Chondrocyte (in vitro differentiated cells): ENCODE results near the gene SRSF2. TPM values are rescaled to one million over a fixed set of nuclear protein-coding genes. Genes with fewer than 3 reads are reported as not detected.
A peak's percentile ranks its signal among the peaks of the same experiment; 100 is the strongest.

Experiments used
- DNase-seq: peaks from one replicate; pipeline ENCODE4 v3.0.0; 2021; ENCODE audit warnings: mixed read lengths, low spot score
- H3K27ac Mint-ChIP-seq: one replicate; pipeline ENCODE4 v1.8.0; 2021; ENCODE audit warnings: mild to moderate bottlenecking, moderate library complexity, mixed read lengths; ENCODE audit not compliant: unreplicated experiment
- H3K27me3 Mint-ChIP-seq: 2 replicates; pipeline ENCODE4 v1.8.0; 2021; ENCODE audit warnings: low read depth, mixed read lengths
- H3K36me3 Mint-ChIP-seq: 2 replicates; pipeline ENCODE4 v1.8.0; 2021; ENCODE audit warnings: low read depth, mixed read lengths
- H3K4me1 Mint-ChIP-seq: 2 replicates; pipeline ENCODE4 v1.8.0; 2021; ENCODE audit warnings: low read depth, mild to moderate bottlenecking, mixed read lengths
- H3K4me3 Mint-ChIP-seq: one replicate; pipeline ENCODE4 v1.8.0; 2021; ENCODE audit warnings: mild to moderate bottlenecking, moderate library complexity, mixed read lengths; ENCODE audit not compliant: unreplicated experiment
- H3K9me3 Mint-ChIP-seq: 2 replicates; pipeline ENCODE4 v1.8.0; 2021; ENCODE audit warnings: low read depth, mixed read lengths
- CTCF ChIP-seq: fragments of 200-600 bp; sonication (generic); IDR thresholded peaks from 2 replicates; pipeline ENCODE4 v1.5.0; 2021; ENCODE audit warnings: antibody characterized with exemption, mild to moderate bottlenecking, moderate library complexity
- total RNA-seq: library from RNA; stranded (reverse); gene quantifications from 3 replicates; pipeline ENCODE4 v1.2.1, GENCODE V29; 2021

Gene SRSF2
- total RNA-seq, 1 donor from 2014 or later, result 94.4 TPM

GRCh38 chr17:76707985-76708807 lies 28.9 kb downstream of the SRSF2 start:
- H3K4me1 Mint-ChIP-seq, result peaks cover 52% of the 10 kb centered on the region
- H3K9me3 Mint-ChIP-seq, result no peaks in the 10 kb centered on the region
- H3K27me3 Mint-ChIP-seq, result no peaks in the 10 kb centered on the region
- no peaks in the 10 kb centered on the region for H3K36me3 Mint-ChIP-seq
- H3K27ac Mint-ChIP-seq, result peak overlapping the region; percentile 97
- peak overlapping the region; percentile 83 for H3K4me3 Mint-ChIP-seq
- DNase-seq, result no peak
- peak; percentile 64 for TF ChIP-seq CTCF

GRCh38 chr17:76706817-76707216 lies 30.3 kb downstream of the SRSF2 start:
- Mint-ChIP-seq H3K36me3 (no peaks in the 10 kb centered on the region), H3K27me3 (no peaks in the 10 kb centered on the region), H3K4me3 (no peak overlapping the region), H3K9me3 (no peaks in the 10 kb centered on the region), H3K4me1 (peaks cover 63% of the 10 kb centered on the region), H3K27ac (peak overlapping the region; percentile 32)
- TF ChIP-seq CTCF, result no peak
- DNase-seq, result no peak

GRCh38 chr17:76704805-76705204 lies 32.3 kb downstream of the SRSF2 start:
- Mint-ChIP-seq H3K27ac (peak overlapping the region; percentile 58), H3K27me3 (no peaks in the 10 kb centered on the region), H3K9me3 (no peaks in the 10 kb centered on the region), H3K4me3 (no peak overlapping the region), H3K36me3 (no peaks in the 10 kb centered on the region), H3K4me1 (peaks cover 72% of the 10 kb centered on the region)
- peak; percentile 38 for TF ChIP-seq CTCF
- no peak for DNase-seq

GRCh38 chr17:76702941-76703637 lies 34.0 kb downstream of the SRSF2 start:
- no peak for DNase-seq
- Mint-ChIP-seq H3K4me1 (peaks cover 71% of the 10 kb centered on the region), H3K27ac (peak overlapping the region; percentile 41), H3K36me3 (no peaks in the 10 kb centered on the region), H3K9me3 (no peaks in the 10 kb centered on the region), H3K27me3 (no peaks in the 10 kb centered on the region), H3K4me3 (no peak overlapping the region)
- no peak for TF ChIP-seq CTCF

GRCh38 chr17:76702076-76702475 lies 35.1 kb downstream of the SRSF2 start:
- Mint-ChIP-seq H3K36me3 (no peaks in the 10 kb centered on the region), H3K4me3 (no peak overlapping the region), H3K27ac (peak overlapping the region; percentile 97), H3K9me3 (no peaks in the 10 kb centered on the region), H3K27me3 (no peaks in the 10 kb centered on the region), H3K4me1 (peaks cover 73% of the 10 kb centered on the region)
- TF ChIP-seq CTCF, result no peak
- DNase-seq, result no peak
